ENCODE results near the gene NT5DC3. TPM values are rescaled to one million over a fixed set of nuclear protein-coding genes. Genes with fewer than 3 reads are reported as not detected.

Gene NT5DC3
- total RNA-seq, 3 donors from 2014 or later (not counting 1 experiment from before 2014, with no cell fraction given) = 1.1 to 2.1 (median 1.4) TPM

- Mint-ChIP-seq H3K4me3 (no peak overlapping the region), H3K4me1 (no peaks in the 10 kb centered on the region), H3K9me3 (no peaks in the 10 kb centered on the region), H3K27ac (no peak overlapping the region), H3K36me3 (no peaks in the 10 kb centered on the region), H3K27me3 (ENCODE audit: low read depth in 2 of 2) (peaks cover 10 to 12% of the 10 kb centered on the region in 2 donors)
- no peak for TF ChIP-seq CTCF (IDR thresholded peaks at IDR 0.05)
- H3K4me1 ChIP-seq (ENCODE audit: control insufficient read depth, insufficient read depth, low read length) = no peaks in the 10 kb centered on the region
- no peaks in the 10 kb centered on the region for H3K9me3 ChIP-seq (ENCODE audit: control insufficient read depth, insufficient read depth, low read length)
- DNase-seq (no peak), ATAC-seq (no peak)
- no peaks in the 10 kb centered on the region for H3K36me3 ChIP-seq (ENCODE audit: control insufficient read depth, insufficient read depth, low read length)
- 46% methylated on average over 2 of the region's 2 CpGs for WGBS (ENCODE audit: insufficient coverage)
- intact Hi-C loops (cut with micrococcal nuclease) = no loop called here
- H3K27ac ChIP-seq (ENCODE audit: low read length) = no peak overlapping the region
- H3K4me3 ChIP-seq (ENCODE audit: low read length) = no peak overlapping the region
- no peaks in the 10 kb centered on the region for H3K27me3 ChIP-seq (ENCODE audit: control insufficient read depth, insufficient read depth, low read length)
These were observed 89.4 kb downstream of the NT5DC3 start for GRCh38 chr12:103751600-103751999.

- Mint-ChIP-seq H3K27me3 (ENCODE audit: low read depth in 2 of 2) (peaks cover 10 to 12% of the 10 kb centered on the region in 2 donors), H3K4me3 (no peak overlapping the region), H3K36me3 (no peaks in the 10 kb centered on the region), H3K9me3 (no peaks in the 10 kb centered on the region), H3K27ac (no peak overlapping the region), H3K4me1 (no peaks in the 10 kb centered on the region)
- no peaks in the 10 kb centered on the region for H3K9me3 ChIP-seq (ENCODE audit: control insufficient read depth, insufficient read depth, low read length)
- intact Hi-C loops (cut with micrococcal nuclease) = no loop called here
- DNase-seq (no peak), ATAC-seq (no peak)
- H3K4me3 ChIP-seq (ENCODE audit: low read length) = no peak overlapping the region
- no peak for TF ChIP-seq CTCF (IDR thresholded peaks at IDR 0.05)
- H3K36me3 ChIP-seq (ENCODE audit: control insufficient read depth, insufficient read depth, low read length) = no peaks in the 10 kb centered on the region
- WGBS (ENCODE audit: insufficient coverage) = 59% methylated on average over 1 of the region's 1 CpG
- H3K27ac ChIP-seq (ENCODE audit: low read length) = no peak overlapping the region
- H3K4me1 ChIP-seq (ENCODE audit: control insufficient read depth, insufficient read depth, low read length) = no peaks in the 10 kb centered on the region
- H3K27me3 ChIP-seq (ENCODE audit: control insufficient read depth, insufficient read depth, low read length) = no peaks in the 10 kb centered on the region
These were observed 89.9 kb downstream of the NT5DC3 start for GRCh38 chr12:103751171-103751570.

GRCh38 chr12:103748875-103749274, 92.2 kb downstream of the NT5DC3 start:
- Mint-ChIP-seq H3K36me3 (no peaks in the 10 kb centered on the region), H3K4me3 (no peak overlapping the region), H3K27ac (no peak overlapping the region), H3K4me1 (no peaks in the 10 kb centered on the region), H3K9me3 (no peaks in the 10 kb centered on the region), H3K27me3 (ENCODE audit: low read depth in 2 of 2) (peaks cover 10 to 12% of the 10 kb centered on the region in 2 donors)
- ATAC-seq = no peak
- Histone ChIP-seq H3K4me3 (ENCODE audit: low read length) (no peak overlapping the region), H3K9me3 (ENCODE audit: control insufficient read depth, insufficient read depth, low read length) (no peaks in the 10 kb centered on the region), H3K27me3 (ENCODE audit: control insufficient read depth, insufficient read depth, low read length) (no peaks in the 10 kb centered on the region), H3K4me1 (ENCODE audit: control insufficient read depth, insufficient read depth, low read length) (no peaks in the 10 kb centered on the region), H3K27ac (ENCODE audit: low read length) (no peak overlapping the region), H3K36me3 (ENCODE audit: control insufficient read depth, insufficient read depth, low read length) (no peaks in the 10 kb centered on the region)
- no peak for DNase-seq
- no peak for TF ChIP-seq CTCF (IDR thresholded peaks at IDR 0.05)
- intact Hi-C loops (cut with micrococcal nuclease) = no loop called here
- WGBS (ENCODE audit: insufficient coverage) = 91% methylated on average over 12 of the region's 12 CpGs

- Mint-ChIP-seq H3K27ac (no peak overlapping the region), H3K27me3 (ENCODE audit: low read depth in 2 of 2) (peaks cover 10 to 12% of the 10 kb centered on the region in 2 donors), H3K4me1 (no peaks in the 10 kb centered on the region), H3K4me3 (no peak overlapping the region), H3K36me3 (no peaks in the 10 kb centered on the region), H3K9me3 (no peaks in the 10 kb centered on the region)
- no peaks in the 10 kb centered on the region for H3K27me3 ChIP-seq (ENCODE audit: control insufficient read depth, insufficient read depth, low read length)
- ATAC-seq = no peak
- WGBS (ENCODE audit: insufficient coverage) = 89% methylated on average over 2 of the region's 2 CpGs
- H3K9me3 ChIP-seq (ENCODE audit: control insufficient read depth, insufficient read depth, low read length) = no peaks in the 10 kb centered on the region
- no peaks in the 10 kb centered on the region for H3K36me3 ChIP-seq (ENCODE audit: control insufficient read depth, insufficient read depth, low read length)
- H3K27ac ChIP-seq (ENCODE audit: low read length) = no peak overlapping the region
- no peak for TF ChIP-seq CTCF (IDR thresholded peaks at IDR 0.05)
- no peak for DNase-seq
- intact Hi-C loops (cut with micrococcal nuclease) = no loop called here
- no peaks in the 10 kb centered on the region for H3K4me1 ChIP-seq (ENCODE audit: control insufficient read depth, insufficient read depth, low read length)
- H3K4me3 ChIP-seq (ENCODE audit: low read length) = no peak overlapping the region
These were observed 93.0 kb downstream of the NT5DC3 start for GRCh38 chr12:103748002-103748401.
